ENCODE data around the gene CELSR1.

Gene CELSR1

GRCh38 chr22:46583571-46583970 lies 46.2 kb upstream of the CELSR1 start:
- no peak overlapping the region for H3K27ac ChIP-seq (replicated peaks)
- no peaks in the 10 kb centered on the region for H3K27me3 ChIP-seq (ENCODE audit: insufficient read depth, poor library complexity, severe bottlenecking)
- TF ChIP-seq SPI1 (IDR thresholded peaks at IDR 0.05; ENCODE audit: borderline replicate concordance, low read depth) (no peak), CTCF (IDR thresholded peaks at IDR 0.05; ENCODE audit: insufficient read depth, low read length) (no peak), GABPA (IDR thresholded peaks at IDR 0.05; ENCODE audit: low read depth) (no peak), POLR2AphosphoS5 (IDR thresholded peaks at IDR 0.05; ENCODE audit: low read depth) (no peak), REST (IDR thresholded peaks at IDR 0.05; ENCODE audit: insufficient replicate concordance, low read depth) (no peak)
- no peak overlapping the region for H3K4me3 ChIP-seq (replicated peaks; ENCODE audit: insufficient read depth, low read length)
- no peak for DNase-seq (ENCODE audit: low read depth in 1 of 2, low spot score in 1 of 2)

- 0 out of 2 replicates have a peak overlapping the region, but pooled peaks have one; percentile 1 for H3K27ac ChIP-seq (replicated peaks)
- H3K4me3 ChIP-seq (replicated peaks; ENCODE audit: insufficient read depth, low read length): no peak overlapping the region
- TF ChIP-seq POLR2AphosphoS5 (IDR thresholded peaks at IDR 0.05; ENCODE audit: low read depth) (no peak), CTCF (IDR thresholded peaks at IDR 0.05; ENCODE audit: insufficient read depth, low read length) (no peak), SPI1 (IDR thresholded peaks at IDR 0.05; ENCODE audit: borderline replicate concordance, low read depth) (no peak), GABPA (IDR thresholded peaks at IDR 0.05; ENCODE audit: low read depth) (no peak), REST (IDR thresholded peaks at IDR 0.05; ENCODE audit: insufficient replicate concordance, low read depth) (no peak)
- H3K27me3 ChIP-seq (ENCODE audit: insufficient read depth, poor library complexity, severe bottlenecking): no peaks in the 10 kb centered on the region
- DNase-seq (ENCODE audit: low read depth in 1 of 2, low spot score in 1 of 2): no peak
Measured at GRCh38 chr22:46582281-46582933, 45.0 kb upstream of the CELSR1 start.

- no peaks in the 10 kb centered on the region for H3K27me3 ChIP-seq (ENCODE audit: insufficient read depth, poor library complexity, severe bottlenecking)
- TF ChIP-seq GABPA (IDR thresholded peaks at IDR 0.05; ENCODE audit: low read depth): no peak
- 0 out of 2 replicates have a peak, but pooled peaks have one; percentile 25 for TF ChIP-seq POLR2AphosphoS5 (IDR thresholded peaks at IDR 0.05; ENCODE audit: low read depth)
- no peak for TF ChIP-seq CTCF (IDR thresholded peaks at IDR 0.05; ENCODE audit: insufficient read depth, low read length)
- DNase-seq (ENCODE audit: low read depth in 1 of 2, low spot score in 1 of 2): no peak
- H3K4me3 ChIP-seq (replicated peaks; ENCODE audit: insufficient read depth, low read length): no peak overlapping the region
- H3K27ac ChIP-seq (replicated peaks): peak overlapping the region; percentile 1; the same call in 1 of the 2 replicates
Measured at GRCh38 chr22:46581538-46582244, 44.3 kb upstream of the CELSR1 start.
